Measurements from ENCODE around the gene ANKH.

- TF ChIP-seq, protein P1, sequence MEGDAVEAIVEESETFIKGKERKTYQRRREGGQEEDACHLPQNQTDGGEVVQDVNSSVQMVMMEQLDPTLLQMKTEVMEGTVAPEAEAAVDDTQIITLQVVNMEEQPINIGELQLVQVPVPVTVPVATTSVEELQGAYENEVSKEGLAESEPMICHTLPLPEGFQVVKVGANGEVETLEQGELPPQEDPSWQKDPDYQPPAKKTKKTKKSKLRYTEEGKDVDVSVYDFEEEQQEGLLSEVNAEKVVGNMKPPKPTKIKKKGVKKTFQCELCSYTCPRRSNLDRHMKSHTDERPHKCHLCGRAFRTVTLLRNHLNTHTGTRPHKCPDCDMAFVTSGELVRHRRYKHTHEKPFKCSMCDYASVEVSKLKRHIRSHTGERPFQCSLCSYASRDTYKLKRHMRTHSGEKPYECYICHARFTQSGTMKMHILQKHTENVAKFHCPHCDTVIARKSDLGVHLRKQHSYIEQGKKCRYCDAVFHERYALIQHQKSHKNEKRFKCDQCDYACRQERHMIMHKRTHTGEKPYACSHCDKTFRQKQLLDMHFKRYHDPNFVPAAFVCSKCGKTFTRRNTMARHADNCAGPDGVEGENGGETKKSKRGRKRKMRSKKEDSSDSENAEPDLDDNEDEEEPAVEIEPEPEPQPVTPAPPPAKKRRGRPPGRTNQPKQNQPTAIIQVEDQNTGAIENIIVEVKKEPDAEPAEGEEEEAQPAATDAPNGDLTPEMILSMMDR (IDR thresholded peaks at IDR 0.05; ENCODE audit: low read depth, low read length, missing input control), result no peak
- TF ChIP-seq, protein P2, sequence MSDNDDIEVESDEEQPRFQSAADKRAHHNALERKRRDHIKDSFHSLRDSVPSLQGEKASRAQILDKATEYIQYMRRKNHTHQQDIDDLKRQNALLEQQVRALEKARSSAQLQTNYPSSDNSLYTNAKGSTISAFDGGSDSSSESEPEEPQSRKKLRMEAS (IDR thresholded peaks at IDR 0.05), result no peak
- no peak for TF ChIP-seq REST (IDR thresholded peaks at IDR 0.05)
- no peak for TF ChIP-seq YY1 (IDR thresholded peaks at IDR 0.05)
- TF ChIP-seq JUND (IDR thresholded peaks at IDR 0.05), result no peak
- no peak for TF ChIP-seq RXRA (IDR thresholded peaks at IDR 0.05)
- TF ChIP-seq SP1 (IDR thresholded peaks at IDR 0.05), result no peak
These were observed 37.8 kb upstream of the ANKH start for GRCh38 chr5:14909369-14909768.
